LNCAP (cell line): ENCODE results near the gene TTC4.

ENCODE experiments used
- TF ChIP-seq, protein P1 (sequence below): fragments of 450-650 bp; IDR thresholded peaks from 2 replicates; pipeline ENCODE4 v1.5.1; 2017; ENCODE audit warnings: mild to moderate bottlenecking

Gene TTC4

DNA sequence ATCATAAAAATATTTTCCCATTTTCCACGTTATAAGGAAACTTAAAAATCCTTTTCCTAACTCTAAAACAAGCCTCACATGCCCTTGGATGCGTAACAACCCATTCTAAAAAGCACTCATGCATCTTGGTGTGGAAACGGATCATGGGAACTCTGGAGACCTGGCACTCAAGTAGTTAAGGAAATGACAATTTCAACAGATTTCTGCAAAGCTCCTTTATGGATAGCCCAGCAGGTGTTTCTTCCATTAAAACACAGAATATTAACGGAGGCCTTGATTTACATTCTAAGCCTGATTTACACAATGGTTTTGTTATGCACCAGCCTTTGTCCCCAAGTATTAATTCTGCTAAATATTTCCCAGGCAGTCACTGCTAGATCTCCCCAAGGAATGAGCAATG, 35.8 kb downstream of the TTC4 start:
- TF ChIP-seq, protein P1, sequence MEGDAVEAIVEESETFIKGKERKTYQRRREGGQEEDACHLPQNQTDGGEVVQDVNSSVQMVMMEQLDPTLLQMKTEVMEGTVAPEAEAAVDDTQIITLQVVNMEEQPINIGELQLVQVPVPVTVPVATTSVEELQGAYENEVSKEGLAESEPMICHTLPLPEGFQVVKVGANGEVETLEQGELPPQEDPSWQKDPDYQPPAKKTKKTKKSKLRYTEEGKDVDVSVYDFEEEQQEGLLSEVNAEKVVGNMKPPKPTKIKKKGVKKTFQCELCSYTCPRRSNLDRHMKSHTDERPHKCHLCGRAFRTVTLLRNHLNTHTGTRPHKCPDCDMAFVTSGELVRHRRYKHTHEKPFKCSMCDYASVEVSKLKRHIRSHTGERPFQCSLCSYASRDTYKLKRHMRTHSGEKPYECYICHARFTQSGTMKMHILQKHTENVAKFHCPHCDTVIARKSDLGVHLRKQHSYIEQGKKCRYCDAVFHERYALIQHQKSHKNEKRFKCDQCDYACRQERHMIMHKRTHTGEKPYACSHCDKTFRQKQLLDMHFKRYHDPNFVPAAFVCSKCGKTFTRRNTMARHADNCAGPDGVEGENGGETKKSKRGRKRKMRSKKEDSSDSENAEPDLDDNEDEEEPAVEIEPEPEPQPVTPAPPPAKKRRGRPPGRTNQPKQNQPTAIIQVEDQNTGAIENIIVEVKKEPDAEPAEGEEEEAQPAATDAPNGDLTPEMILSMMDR, result no peak

DNA sequence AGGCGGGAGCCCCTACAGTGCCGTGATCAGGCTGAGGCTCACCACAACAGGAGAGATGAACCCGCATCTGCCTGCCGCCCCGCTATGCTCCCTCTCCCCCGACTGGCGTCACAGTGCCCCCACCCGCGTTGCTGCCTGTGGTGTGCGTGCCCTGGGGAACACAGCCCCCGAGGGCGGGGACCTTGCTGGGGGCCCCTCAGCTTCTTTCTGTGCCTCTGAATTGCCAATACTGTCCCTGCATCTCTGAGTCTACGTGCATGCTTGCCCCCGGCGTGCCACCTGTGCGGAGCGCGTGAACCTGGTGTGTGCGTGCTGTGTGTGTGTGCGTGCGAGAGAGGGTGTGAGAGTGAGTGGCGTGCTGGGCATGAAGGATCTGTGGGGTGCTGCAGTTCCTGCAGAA, 38.4 kb downstream of the TTC4 start:
- TF ChIP-seq, protein P1, result no peak

GRCh38 chr1:54754486-54755285, 39.0 kb downstream of the TTC4 start:
- TF ChIP-seq, protein P1, result no peak

DNA sequence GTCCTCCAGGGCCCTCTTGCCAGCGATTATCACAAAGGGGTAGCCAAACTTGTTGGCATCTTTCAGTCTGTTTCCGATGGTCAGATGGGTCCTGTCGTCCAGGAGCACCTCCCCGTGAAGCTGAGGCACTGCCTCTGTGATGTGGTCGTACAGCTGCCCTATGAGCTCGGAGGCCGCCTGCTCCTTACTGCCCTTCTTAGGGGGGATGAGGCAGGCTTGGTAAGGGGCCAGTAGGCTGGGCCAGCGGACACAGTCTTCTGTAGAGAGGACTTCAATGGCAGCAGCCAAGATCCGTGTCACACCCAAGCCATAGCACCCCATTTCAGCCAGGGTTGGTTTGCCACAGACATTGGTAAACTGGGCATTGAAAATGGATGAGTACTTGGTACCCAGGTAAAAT, 42.2 kb downstream of the TTC4 start:
- TF ChIP-seq, protein P1, result no peak

DNA sequence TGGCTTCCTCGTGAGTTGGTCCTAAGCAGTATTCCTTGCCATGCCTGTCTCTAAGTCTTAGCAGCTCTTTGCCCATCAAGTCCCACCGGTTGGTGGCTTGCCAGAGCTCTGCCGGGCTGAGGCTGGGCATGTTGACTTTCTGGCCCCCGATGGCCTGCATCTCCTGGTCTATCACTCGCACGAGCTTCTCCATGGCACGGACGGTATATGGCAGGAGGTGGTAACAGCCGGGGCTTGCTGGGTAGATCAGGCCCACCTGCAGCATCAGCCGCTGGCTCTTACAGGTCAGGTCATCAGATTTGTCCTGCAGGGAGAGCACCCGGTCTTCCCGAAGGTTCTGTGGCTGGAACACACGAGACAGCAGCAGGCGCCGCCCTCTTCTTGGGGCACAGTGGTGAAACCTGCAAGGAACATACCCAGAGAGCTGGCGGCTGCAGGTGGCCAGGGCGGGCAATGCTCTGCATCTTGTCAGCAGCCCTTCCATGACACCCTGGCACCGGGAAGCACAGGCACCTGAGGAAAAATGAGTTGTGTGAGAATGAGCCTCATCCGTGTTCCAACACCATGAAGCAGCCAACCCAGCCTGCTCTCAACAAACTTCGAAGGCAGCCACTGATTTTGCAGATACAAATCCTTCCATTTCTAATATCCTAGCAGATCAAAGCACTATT, 43.2 kb downstream of the TTC4 start:
- TF ChIP-seq, protein P1, result no peak

DNA sequence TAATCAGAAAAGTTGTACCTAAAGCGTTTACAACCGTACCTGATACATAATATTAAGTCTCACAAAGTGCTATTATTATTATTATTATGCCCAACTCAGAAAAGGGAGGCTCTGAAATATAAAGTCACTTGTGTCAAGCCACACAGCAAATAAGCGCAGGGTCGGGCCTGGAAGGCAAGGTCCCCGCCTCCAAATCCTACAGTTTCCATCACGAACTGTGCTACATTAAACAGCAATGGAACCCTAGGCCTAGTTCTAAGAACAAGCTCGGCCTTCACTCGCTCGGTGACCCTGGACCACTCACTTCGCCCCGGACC, 48.1 kb downstream of the TTC4 start:
- TF ChIP-seq, protein P1, result no peak

DNA sequence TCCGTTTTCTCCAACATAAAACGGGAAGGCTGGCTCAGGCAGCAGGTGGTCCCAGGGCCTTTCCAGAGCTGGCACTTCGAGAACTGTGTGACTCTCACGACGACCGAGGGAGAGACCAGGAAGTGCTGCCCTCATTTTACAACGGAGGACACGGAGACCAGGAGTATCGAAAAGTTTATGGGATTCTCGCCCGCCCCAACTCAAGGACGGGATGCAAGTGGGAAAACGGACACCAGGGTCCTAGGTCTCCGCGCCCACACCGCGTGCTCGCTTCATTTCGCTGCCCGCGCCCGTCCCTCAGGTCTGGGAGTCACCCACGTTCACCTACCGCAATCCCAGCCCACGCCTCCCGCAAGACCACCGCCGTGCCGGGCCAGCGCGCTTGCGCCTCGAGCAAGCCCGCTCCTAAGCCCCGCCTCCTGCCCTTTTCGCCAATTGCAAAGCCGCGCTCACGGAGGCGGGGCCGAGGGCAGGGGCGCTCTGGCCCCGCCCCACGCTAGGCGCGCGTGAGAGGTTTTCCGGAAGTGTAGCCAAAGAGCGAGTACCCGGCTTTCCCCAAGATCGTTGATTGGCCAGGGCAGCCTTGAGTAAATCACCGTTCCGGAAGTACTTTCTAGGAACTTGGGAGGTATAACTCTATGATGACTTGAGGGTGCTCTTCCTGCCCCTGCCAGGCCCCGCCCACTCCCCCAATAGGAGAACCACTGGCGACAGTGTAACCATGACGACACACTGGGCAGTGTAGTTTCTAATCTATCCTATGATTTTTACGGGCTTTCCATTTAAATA, 48.7 kb downstream of the TTC4 start, which contains the start of gene PARS2:
Gene PARS2 (minus strand): TSS at position 391 of the 789 bp plus-strand sequence. CDS start 5,362 bp downstream, outside the sequence.
- TF ChIP-seq, protein P1, result no peak
